Astrocyte (in vitro differentiated cells and primary cell): ENCODE results near the gene SAMD9L. TPM values are rescaled to one million over a fixed set of nuclear protein-coding genes. Genes with fewer than 3 reads are reported as not detected.

Experiments used
- DNase-seq: peaks from one replicate; pipeline ENCODE4 v3.0.0-alpha.2; 2010; ENCODE audit warnings: low read depth
- FAIRE-seq: peaks from 2 replicates; lab custom pipeline; 2011; peaks lifted over from hg19 to GRCh38; lab: Jason Lieb, UNC
- H2AFZ ChIP-seq: 2 replicates; pipeline ENCODE4 v1.6.0; 2012; ENCODE audit warnings: low read depth, low read length, inconsistent platforms
- H3K27ac ChIP-seq: 2 replicates; pipeline ENCODE4 v1.5.1; 2011; ENCODE audit warnings: low read depth, low read length, inconsistent platforms
- H3K27me3 ChIP-seq: 2 replicates; pipeline ENCODE4 v1.6.0; 2011; ENCODE audit warnings: low read length, inconsistent platforms; ENCODE audit not compliant: insufficient read depth
- H3K36me3 ChIP-seq: 2 replicates; pipeline ENCODE4 v1.5.1; 2011; ENCODE audit warnings: low read length, inconsistent platforms; ENCODE audit not compliant: insufficient read depth
- H3K4me1 ChIP-seq: 2 replicates; pipeline ENCODE4 v1.5.1; 2011; ENCODE audit warnings: low read length, inconsistent platforms; ENCODE audit not compliant: insufficient read depth
- H3K4me2 ChIP-seq: 2 replicates; pipeline ENCODE4 v1.6.0; 2012; ENCODE audit warnings: low read length, inconsistent platforms
- H3K4me3 ChIP-seq: 2 replicates; pipeline ENCODE4 v1.5.1; 2011; ENCODE audit warnings: low read depth, mild to moderate bottlenecking, low read length, inconsistent platforms; ENCODE audit not compliant: insufficient read depth
- H3K79me2 ChIP-seq: 2 replicates; pipeline ENCODE4 v1.6.0; 2012; ENCODE audit warnings: mild to moderate bottlenecking, low read length, inconsistent platforms; ENCODE audit not compliant: insufficient read depth
- H3K9ac ChIP-seq: 2 replicates; pipeline ENCODE4 v1.6.0; 2012; ENCODE audit warnings: mild to moderate bottlenecking, low read length, inconsistent platforms
- H3K9me3 ChIP-seq: 2 replicates; pipeline ENCODE4 v1.5.1; 2012; ENCODE audit warnings: low read depth, mild to moderate bottlenecking, low read length, inconsistent platforms; ENCODE audit not compliant: insufficient read depth
- H4K20me1 ChIP-seq: 2 replicates; pipeline ENCODE4 v1.6.0; 2012; ENCODE audit warnings: low read length, inconsistent platforms; ENCODE audit not compliant: insufficient read depth
- H3K27ac Mint-ChIP-seq: one replicate; pipeline ENCODE4 v1.8.0; 2021; ENCODE audit warnings: mild to moderate bottlenecking, mixed read lengths; ENCODE audit not compliant: unreplicated experiment
- H3K27me3 Mint-ChIP-seq: one replicate; pipeline ENCODE4 v1.8.0; 2021; ENCODE audit warnings: low read depth, mixed read lengths; ENCODE audit not compliant: unreplicated experiment
- H3K36me3 Mint-ChIP-seq: one replicate; pipeline ENCODE4 v1.8.0; 2021; ENCODE audit warnings: low read depth, mixed read lengths; ENCODE audit not compliant: unreplicated experiment
- H3K4me1 Mint-ChIP-seq: one replicate; pipeline ENCODE4 v1.8.0; 2021; ENCODE audit warnings: low read depth, mixed read lengths; ENCODE audit not compliant: unreplicated experiment
- H3K4me3 Mint-ChIP-seq: one replicate; pipeline ENCODE4 v1.8.0; 2021; ENCODE audit warnings: mild to moderate bottlenecking, moderate library complexity, mixed read lengths; ENCODE audit not compliant: unreplicated experiment
- H3K9me3 Mint-ChIP-seq: one replicate; pipeline ENCODE4 v1.8.0; 2021; ENCODE audit warnings: mild to moderate bottlenecking, mixed read lengths; ENCODE audit not compliant: unreplicated experiment
- CTCF ChIP-seq: IDR thresholded peaks from 2 replicates; pipeline ENCODE4 v1.5.1; 2011; ENCODE audit warnings: low read depth, mild to moderate bottlenecking, inconsistent platforms, low read length, moderate library complexity; ENCODE audit not compliant: insufficient read depth
- EZH2 ChIP-seq: IDR thresholded peaks from 2 replicates; pipeline ENCODE4 v1.6.1; 2012; ENCODE audit warnings: mild to moderate bottlenecking, low read length, inconsistent platforms; ENCODE audit not compliant: insufficient read depth
- total RNA-seq: library from RNA; stranded (reverse); gene quantifications from 2 replicates; pipeline ENCODE4 v1.2.1, GENCODE V29; 2021

SAMD9L gene
- total RNA-seq, 1 donor from 2014 or later, result 45.2 TPM

DNA sequence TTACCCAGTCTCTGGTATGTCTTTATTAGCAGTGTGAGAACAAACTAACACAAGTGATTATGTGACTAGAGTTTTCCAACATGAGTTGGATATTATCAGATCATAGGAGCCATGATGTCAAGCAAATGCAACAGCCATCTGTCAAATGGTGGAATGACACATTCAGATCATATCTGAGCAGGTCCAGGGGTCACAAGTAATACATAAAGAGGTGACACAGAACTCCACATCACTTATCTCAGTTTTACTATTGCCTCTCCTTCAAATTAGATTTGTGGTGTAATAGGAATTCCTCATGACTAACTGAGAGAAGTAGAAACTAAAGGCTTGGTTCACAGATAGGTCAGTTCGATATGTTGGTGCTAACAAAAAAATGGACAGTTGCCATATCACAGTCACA lies 12.2 kb upstream of the SAMD9L start:
- no peaks in the 10 kb centered on the region for H3K9me3 ChIP-seq
- no peaks in the 10 kb centered on the region for H3K4me1 ChIP-seq
- H3K4me1 Mint-ChIP-seq, result peaks cover 2% of the 10 kb centered on the region
- H3K36me3 Mint-ChIP-seq, result no peaks in the 10 kb centered on the region
- H3K36me3 ChIP-seq, result no peaks in the 10 kb centered on the region
- H3K27me3 ChIP-seq, result no peaks in the 10 kb centered on the region
- H2AFZ ChIP-seq, result no peak overlapping the region
- no peaks in the 10 kb centered on the region for H4K20me1 ChIP-seq
- DNase-seq (peak; percentile 61), FAIRE-seq (no peak)
- H3K27ac Mint-ChIP-seq, result no peak overlapping the region
- H3K79me2 ChIP-seq, result no peaks in the 10 kb centered on the region
- no peak overlapping the region for H3K4me2 ChIP-seq
- no peaks in the 10 kb centered on the region for H3K27me3 Mint-ChIP-seq
- no peak overlapping the region for H3K27ac ChIP-seq
- H3K9ac ChIP-seq, result no peak overlapping the region
- peaks cover 11% of the 10 kb centered on the region for H3K9me3 Mint-ChIP-seq
- H3K4me3 Mint-ChIP-seq, result no peak overlapping the region
- TF ChIP-seq EZH2 (no peak), CTCF (no peak)
- H3K4me3 ChIP-seq, result no peak overlapping the region

GRCh38 chr7:93159490-93159889 lies 11.3 kb upstream of the SAMD9L start:
- TF ChIP-seq CTCF, result no peak
- no peak for TF ChIP-seq EZH2
- H3K4me1 Mint-ChIP-seq, result peaks cover 2% of the 10 kb centered on the region

GRCh38 chr7:93156884-93157283 lies 8.7 kb upstream of the SAMD9L start:
- H4K20me1 ChIP-seq, result no peaks in the 10 kb centered on the region
- no peak overlapping the region for H3K27ac ChIP-seq
- H3K4me1 Mint-ChIP-seq, result peaks cover 2% of the 10 kb centered on the region
- peaks cover 11% of the 10 kb centered on the region for H3K9me3 Mint-ChIP-seq
- H3K27ac Mint-ChIP-seq, result peak overlapping the region; percentile 71
- DNase-seq (peak; percentile 39), FAIRE-seq (no peak)
- H3K4me3 ChIP-seq, result no peak overlapping the region
- no peak overlapping the region for H3K4me2 ChIP-seq
- H3K27me3 ChIP-seq, result no peaks in the 10 kb centered on the region
- no peaks in the 10 kb centered on the region for H3K36me3 Mint-ChIP-seq
- no peak overlapping the region for H2AFZ ChIP-seq
- H3K4me3 Mint-ChIP-seq, result no peak overlapping the region
- H3K9me3 ChIP-seq, result no peaks in the 10 kb centered on the region
- no peak overlapping the region for H3K9ac ChIP-seq
- no peaks in the 10 kb centered on the region for H3K4me1 ChIP-seq
- H3K79me2 ChIP-seq, result no peaks in the 10 kb centered on the region
- no peak for TF ChIP-seq CTCF
- TF ChIP-seq EZH2, result no peak
- H3K27me3 Mint-ChIP-seq, result no peaks in the 10 kb centered on the region
- H3K36me3 ChIP-seq, result no peaks in the 10 kb centered on the region

More at GRCh38 chr7:93159490-93159889, 11.3 kb upstream of the SAMD9L start:
- H3K36me3 Mint-ChIP-seq, result no peaks in the 10 kb centered on the region
- FAIRE-seq, result no peak
- H3K9ac ChIP-seq, result no peak overlapping the region
- H3K27ac Mint-ChIP-seq, result no peak overlapping the region
- no peaks in the 10 kb centered on the region for H3K27me3 ChIP-seq
- DNase-seq, result peak; percentile 28
- no peak overlapping the region for H3K4me2 ChIP-seq
- H3K4me1 ChIP-seq, result no peaks in the 10 kb centered on the region
- no peak overlapping the region for H3K4me3 Mint-ChIP-seq
- no peak overlapping the region for H3K4me3 ChIP-seq
- H3K36me3 ChIP-seq, result no peaks in the 10 kb centered on the region
- H3K9me3 Mint-ChIP-seq, result peaks cover 11% of the 10 kb centered on the region
- no peaks in the 10 kb centered on the region for H3K9me3 ChIP-seq
- H4K20me1 ChIP-seq, result no peaks in the 10 kb centered on the region
- H3K79me2 ChIP-seq, result no peaks in the 10 kb centered on the region
- H3K27ac ChIP-seq, result no peak overlapping the region
- H2AFZ ChIP-seq, result no peak overlapping the region
- H3K27me3 Mint-ChIP-seq, result no peaks in the 10 kb centered on the region
